ENCODE measurements around the gene ADRA2C.

Gene ADRA2C

DNA sequence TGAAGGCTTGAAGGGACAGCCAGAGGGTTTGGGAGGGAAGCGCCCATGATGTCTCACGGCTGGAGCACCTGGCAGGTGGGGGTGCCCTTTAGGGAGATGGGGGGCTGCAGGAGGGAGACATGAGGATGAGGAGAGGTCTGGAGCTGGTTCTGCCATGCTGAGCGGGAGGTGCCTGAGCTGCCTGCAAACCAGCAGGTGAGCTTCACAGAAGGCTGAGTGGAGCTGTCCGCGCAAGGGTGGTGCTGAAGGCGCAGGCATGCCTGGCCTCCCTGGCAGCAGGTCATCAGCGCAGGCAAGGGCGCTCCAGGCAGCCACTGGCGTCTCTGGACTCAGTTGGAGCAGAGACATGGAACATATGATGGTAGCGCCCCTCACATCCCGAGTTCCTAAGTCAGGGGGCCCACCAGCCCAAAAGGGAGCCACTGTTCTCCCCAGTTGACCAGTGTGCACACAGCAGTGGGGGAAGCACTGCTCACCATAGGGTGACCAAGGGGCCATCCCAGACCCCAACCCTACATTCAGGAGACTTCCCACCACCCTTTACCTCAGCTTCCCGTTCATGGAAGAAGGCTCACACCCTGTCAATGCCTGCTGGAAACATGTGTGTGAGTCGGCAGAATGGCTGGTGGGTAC, 25.8 kb downstream of the ADRA2C start:
- TF ChIP-seq, protein P1, sequence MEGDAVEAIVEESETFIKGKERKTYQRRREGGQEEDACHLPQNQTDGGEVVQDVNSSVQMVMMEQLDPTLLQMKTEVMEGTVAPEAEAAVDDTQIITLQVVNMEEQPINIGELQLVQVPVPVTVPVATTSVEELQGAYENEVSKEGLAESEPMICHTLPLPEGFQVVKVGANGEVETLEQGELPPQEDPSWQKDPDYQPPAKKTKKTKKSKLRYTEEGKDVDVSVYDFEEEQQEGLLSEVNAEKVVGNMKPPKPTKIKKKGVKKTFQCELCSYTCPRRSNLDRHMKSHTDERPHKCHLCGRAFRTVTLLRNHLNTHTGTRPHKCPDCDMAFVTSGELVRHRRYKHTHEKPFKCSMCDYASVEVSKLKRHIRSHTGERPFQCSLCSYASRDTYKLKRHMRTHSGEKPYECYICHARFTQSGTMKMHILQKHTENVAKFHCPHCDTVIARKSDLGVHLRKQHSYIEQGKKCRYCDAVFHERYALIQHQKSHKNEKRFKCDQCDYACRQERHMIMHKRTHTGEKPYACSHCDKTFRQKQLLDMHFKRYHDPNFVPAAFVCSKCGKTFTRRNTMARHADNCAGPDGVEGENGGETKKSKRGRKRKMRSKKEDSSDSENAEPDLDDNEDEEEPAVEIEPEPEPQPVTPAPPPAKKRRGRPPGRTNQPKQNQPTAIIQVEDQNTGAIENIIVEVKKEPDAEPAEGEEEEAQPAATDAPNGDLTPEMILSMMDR (conservative IDR thresholded peaks at IDR 0.05), result no peak
- TF ChIP-seq ZFX (IDR thresholded peaks at IDR 0.05), result no peak

GRCh38 chr4:3792813-3793212, 26.6 kb downstream of the ADRA2C start:
- no peak for TF ChIP-seq ZFX (IDR thresholded peaks at IDR 0.05)
- TF ChIP-seq, protein P1 (conservative IDR thresholded peaks at IDR 0.05), result no peak

More for the DNA sequence above, 25.8 kb downstream of the ADRA2C start:
- H3K27ac ChIP-seq, result no peak overlapping the region

DNA sequence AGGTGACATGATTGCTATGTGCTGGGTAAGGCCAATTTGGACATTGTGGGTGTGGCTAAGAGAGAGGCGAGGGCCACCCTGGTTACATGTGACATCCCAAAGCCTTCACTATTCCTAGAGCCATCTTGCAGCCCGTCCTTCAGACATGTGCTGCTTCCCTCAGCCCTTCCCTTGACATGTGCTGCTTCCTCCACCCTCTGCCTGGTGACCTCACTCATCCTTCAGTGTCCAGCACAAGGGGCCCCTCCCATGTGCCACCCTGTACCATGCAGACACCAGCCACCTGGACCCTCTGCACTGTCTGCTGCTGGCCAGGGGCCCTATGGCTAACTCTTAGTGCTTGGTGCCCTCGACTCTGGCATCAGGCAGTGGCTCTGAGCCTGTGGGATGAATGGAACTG, 27.4 kb downstream of the ADRA2C start:
- TF ChIP-seq, protein P1 (conservative IDR thresholded peaks at IDR 0.05), result no peak
- TF ChIP-seq ZFX (IDR thresholded peaks at IDR 0.05), result no peak
- H3K27ac ChIP-seq, result no peak overlapping the region

More at GRCh38 chr4:3792813-3793212, 26.6 kb downstream of the ADRA2C start:
- H3K27ac ChIP-seq, result no peak overlapping the region

DNA sequence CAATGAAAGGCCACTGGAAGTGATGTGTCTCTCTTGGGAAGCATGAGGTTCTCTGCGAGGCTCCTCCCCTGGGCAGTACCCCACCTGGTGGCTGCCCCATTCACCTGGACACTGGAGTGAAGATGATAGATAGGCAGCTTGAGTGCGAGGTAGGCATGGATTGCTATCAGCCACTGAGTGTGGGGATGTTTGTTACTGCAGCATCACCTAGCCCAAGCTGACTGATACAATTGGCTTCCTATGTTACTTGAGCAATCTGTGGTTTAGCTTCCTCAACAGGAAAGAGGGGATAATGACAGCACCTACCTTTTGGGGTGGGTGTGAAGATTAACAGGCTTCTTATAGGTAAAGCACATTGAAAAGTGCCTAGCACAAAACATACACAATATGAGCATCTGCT, 30.8 kb downstream of the ADRA2C start:
- H3K27ac ChIP-seq, result no peak overlapping the region
- TF ChIP-seq ZFX (IDR thresholded peaks at IDR 0.05), result no peak
- TF ChIP-seq, protein P1 (conservative IDR thresholded peaks at IDR 0.05), result no peak

GRCh38 chr4:3797831-3798790, 31.9 kb downstream of the ADRA2C start:
- TF ChIP-seq, protein P1 (conservative IDR thresholded peaks at IDR 0.05), result no peak
- no peak for TF ChIP-seq ZFX (IDR thresholded peaks at IDR 0.05)
- no peak overlapping the region for H3K27ac ChIP-seq

DNA sequence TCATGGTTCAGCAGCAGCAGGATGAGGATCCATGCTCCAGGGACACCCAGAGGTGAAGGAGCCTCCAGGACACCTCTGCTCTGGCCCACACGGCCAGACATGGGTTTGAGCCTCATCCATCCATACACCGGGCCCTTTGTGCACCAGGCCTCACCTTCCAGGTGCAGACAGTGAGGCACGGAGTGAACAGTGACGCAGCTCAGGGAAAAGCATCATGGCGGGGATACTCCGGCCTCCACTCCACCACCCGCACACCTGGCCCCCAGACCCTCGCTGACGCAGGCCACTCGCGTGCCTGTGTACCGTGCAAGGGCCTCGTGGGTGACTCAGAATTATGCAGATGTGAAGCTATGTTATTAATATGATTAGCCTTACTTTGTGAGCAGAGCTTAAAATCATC, 33.3 kb downstream of the ADRA2C start:
- TF ChIP-seq ZFX (IDR thresholded peaks at IDR 0.05), result no peak
- TF ChIP-seq, protein P1 (conservative IDR thresholded peaks at IDR 0.05), result no peak
- no peak overlapping the region for H3K27ac ChIP-seq

GRCh38 chr4:3800351-3800750, 34.2 kb downstream of the ADRA2C start:
- H3K27ac ChIP-seq, result no peak overlapping the region
- TF ChIP-seq, protein P1 (conservative IDR thresholded peaks at IDR 0.05), result no peak
- TF ChIP-seq ZFX (IDR thresholded peaks at IDR 0.05), result no peak
